HCT116 (cell line): ENCODE results near the gene ETFA. TPM values are rescaled to one million over a fixed set of nuclear protein-coding genes. Genes with fewer than 3 reads are reported as not detected.

Experiments used
- ATAC-seq: fragments of 200-7000 bp; cut with Tn5 transposase; 2 replicates; pipeline ENCODE4 v1.9.1; 2020; ENCODE audit warnings: mild to moderate bottlenecking, moderate library complexity
- BruUV-seq: library from RNA; stranded (reverse); fragments of 400-500 nt; replicated peaks from 2 replicates; lab custom pipeline; 2021; lab: Mats Ljungman, UMichigan
- CTCF ChIA-PET: fragments of 300-600 bp; sonication (Branson Sonifier 250); formaldehyde crosslinking; loops from one replicate; lab custom pipeline; 2021; ENCODE audit warnings: antibody characterized with exemption; lab: Charles Lee
- POLR2A ChIA-PET: fragments of 300-600, 350-600 bp; sonication (Branson Sonifier 250); formaldehyde crosslinking; loops from one replicate; lab custom pipeline; 2021; ENCODE audit warnings: antibody characterized with exemption; lab: Charles Lee
- RAD21 ChIA-PET, 2 experiments: fragments of 300-600 bp; sonication (Branson Sonifier 250); formaldehyde crosslinking; loops; one replicate each; lab custom pipeline; 2023; ENCODE audit warnings: low total read pairs in 2 of 2; ENCODE audit not compliant: uncharacterized antibody in 2 of 2, unreplicated experiment in 2 of 2, low non-redundant PET in 1 of 2; lab: Charles Lee
- DNase-seq: peaks from one replicate; pipeline ENCODE4 v3.0.0-alpha.2; 2010; ENCODE audit warnings: low read depth, low spot score
- H2AFZ ChIP-seq: fragments of 200-600 bp; shearing (Covaris generic), sonication (generic); 2 replicates; pipeline ENCODE4 v1.6.1; 2017; ENCODE audit warnings: low read depth, mixed run types, mixed read lengths, antibody characterized with exemption, low read length; ENCODE audit not compliant: poor library complexity, severe bottlenecking
- H3K27ac ChIP-seq: 2 replicates; pipeline ENCODE4 v1.5.1; 2012; ENCODE audit warnings: low read depth, low read length
- H3K27me3 ChIP-seq: fragments of 200-600 bp; sonication (generic); 2 replicates; pipeline ENCODE4 v1.6.1; 2016; ENCODE audit warnings: mixed run types, low read length, mixed read lengths; ENCODE audit not compliant: insufficient read depth
- H3K36me3 ChIP-seq, 2 experiments: fragments of 200-500 bp in 1 of 2; fragments of 200-600 bp in 1 of 2; sonication (Bioruptor generic) in 1 of 2; sonication (generic) in 1 of 2; 2 replicates each; pipeline versions ENCODE4 v1.5.1 to v1.6.1; 2014 to 2016; ENCODE audit warnings: low read length in 2 of 2, inconsistent platforms in 1 of 2, mixed read lengths in 1 of 2, mixed run types in 1 of 2; ENCODE audit not compliant: insufficient read depth in 2 of 2, control insufficient read depth in 1 of 2
- H3K4me1 ChIP-seq, 2 experiments: fragments of 200-600 bp in 1 of 2; sonication (generic) in 1 of 2; 2 replicates each; pipeline versions ENCODE4 v1.5.1 to v1.6.1; 2012 to 2017; ENCODE audit warnings: low read length in 2 of 2, inconsistent platforms in 1 of 2, mild to moderate bottlenecking in 1 of 2, mixed read lengths in 1 of 2, mixed run types in 1 of 2, moderate library complexity in 1 of 2; ENCODE audit not compliant: insufficient read depth in 2 of 2, control insufficient read depth in 1 of 2
- H3K4me2 ChIP-seq: fragments of 200-600 bp; sonication (generic); 2 replicates; pipeline ENCODE4 v1.6.1; 2017; ENCODE audit warnings: mixed run types, low read length, mixed read lengths
- H3K4me3 ChIP-seq, 2 experiments: fragments of 200-600 bp in 1 of 2; sonication (generic) in 1 of 2; replicated peaks in 1 of 2; 2 replicates each; pipeline ENCODE4 v1.5.1; 2011 to 2016; ENCODE audit warnings: low read length in 2 of 2, control low read depth in 1 of 2, low read depth in 1 of 2, mild to moderate bottlenecking in 1 of 2, mixed read lengths in 1 of 2, mixed run types in 1 of 2
- H3K79me2 ChIP-seq: fragments of 200-600 bp; sonication (generic); 2 replicates; pipeline ENCODE4 v1.6.1; 2017; ENCODE audit warnings: mild to moderate bottlenecking, mixed run types, low read length, moderate library complexity, mixed read lengths; ENCODE audit not compliant: insufficient read depth
- H3K9ac ChIP-seq: fragments of 200-600 bp; sonication (generic); 2 replicates; pipeline ENCODE4 v1.6.1; 2016; ENCODE audit warnings: low read length, mixed read lengths
- H3K9me2 ChIP-seq: fragments of 200-600 bp; sonication (generic), shearing (Covaris generic); 2 replicates; pipeline ENCODE4 v1.6.1; 2017; ENCODE audit warnings: mixed run types, mild to moderate bottlenecking, moderate library complexity; ENCODE audit not compliant: insufficient read depth
- H3K9me3 ChIP-seq, 2 experiments: fragments of 200-500 bp in 1 of 2; fragments of 200-600 bp in 1 of 2; sonication (Bioruptor generic) in 1 of 2; sonication (generic) in 1 of 2; 2 replicates each; pipeline ENCODE4 v1.6.1; 2014 to 2017; ENCODE audit warnings: low read length in 2 of 2, mixed read lengths in 2 of 2, inconsistent platforms in 1 of 2, low read depth in 1 of 2, mild to moderate bottlenecking in 1 of 2, mixed run types in 1 of 2, moderate library complexity in 1 of 2; ENCODE audit not compliant: control insufficient read depth in 1 of 2, insufficient read depth in 1 of 2
- H4K20me1 ChIP-seq: fragments of 200-600 bp; sonication (generic), shearing (Covaris generic); 2 replicates; pipeline ENCODE4 v1.6.1; 2017; ENCODE audit warnings: mixed run types, mild to moderate bottlenecking, moderate library complexity; ENCODE audit not compliant: insufficient read depth
- CEBPB ChIP-seq: IDR thresholded peaks from 2 replicates; pipeline ENCODE4 v1.6.1; 2012; ENCODE audit warnings: low read depth
- EGR1 ChIP-seq: IDR thresholded peaks from 2 replicates; pipeline ENCODE4 v1.6.1; 2012; ENCODE audit warnings: low read depth
- ELF1 ChIP-seq: IDR thresholded peaks from 2 replicates; pipeline ENCODE4 v1.6.1; 2012; ENCODE audit warnings: low read depth, borderline replicate concordance
- EZH2phosphoT487 ChIP-seq: fragments of 200-600 bp; IDR thresholded peaks from 2 replicates; pipeline ENCODE4 v1.6.1; 2018; ENCODE audit warnings: antibody characterized with exemption, borderline replicate concordance
- FOSL1 ChIP-seq: IDR thresholded peaks from 2 replicates; pipeline ENCODE4 v1.6.1; 2012; ENCODE audit warnings: low read depth
- POLR2A ChIP-seq: IDR thresholded peaks from 2 replicates; pipeline ENCODE4 v1.7.0; 2011; ENCODE audit warnings: borderline replicate concordance; ENCODE audit not compliant: insufficient read depth, insufficient read length; ENCODE audit errors: extremely low read depth
- POLR2AphosphoS5 ChIP-seq: IDR thresholded peaks from 2 replicates; pipeline ENCODE4 v1.6.1; 2011; ENCODE audit warnings: mild to moderate bottlenecking, low read depth, low read length, moderate library complexity
- RAD21 ChIP-seq: IDR thresholded peaks from 2 replicates; pipeline ENCODE4 v1.6.1; 2012; ENCODE audit warnings: low read depth, mild to moderate bottlenecking
- SIN3A ChIP-seq: IDR thresholded peaks from 2 replicates; pipeline ENCODE4 v1.6.1; 2012; ENCODE audit warnings: low read depth
- SP1 ChIP-seq: IDR thresholded peaks from 2 replicates; pipeline ENCODE4 v1.6.1; 2012; ENCODE audit warnings: low read depth
- SRF ChIP-seq: IDR thresholded peaks from 2 replicates; pipeline ENCODE4 v1.6.1; 2012; ENCODE audit warnings: low read depth
- TCF7L2 ChIP-seq: IDR thresholded peaks from 2 replicates; pipeline ENCODE4 v1.7.0; 2011; ENCODE audit warnings: borderline replicate concordance, inconsistent platforms; ENCODE audit not compliant: insufficient read depth, insufficient read length; ENCODE audit errors: extremely low read depth
- YY1 ChIP-seq: IDR thresholded peaks from 2 replicates; pipeline ENCODE4 v1.6.1; 2011; ENCODE audit warnings: low read length, low read depth, moderate library complexity, mild to moderate bottlenecking; ENCODE audit not compliant: insufficient replicate concordance; ENCODE audit errors: extremely low read depth
- intact Hi-C: fragments of 100-400 bp; cut with micrococcal nuclease; formaldehyde crosslinking; loops from 2 replicates; pipeline ENCODE4 v1.10.0; 2022
- total RNA-seq: library from RNA; stranded (reverse); gene quantifications from one replicate; pipeline ENCODE4 v1.2.1, GENCODE V29; 2021; ENCODE audit not compliant: unreplicated experiment
- TF ChIP-seq, protein P1 (sequence below), 3 experiments: fragments of 200-600 bp in 1 of 3; sonication (generic) in 1 of 3; IDR thresholded peaks in 2 of 3; conservative IDR thresholded peaks in 1 of 3; 2 replicates each; pipeline ENCODE4 v1.5.1; 2012 to 2017; ENCODE audit warnings: low read depth in 2 of 3, low read length in 2 of 3, antibody characterized with exemption in 1 of 3, borderline replicate concordance in 1 of 3, control low read depth in 1 of 3, mild to moderate bottlenecking in 1 of 3, mixed read lengths in 1 of 3, mixed run types in 1 of 3, moderate library complexity in 1 of 3; ENCODE audit not compliant: insufficient read depth in 1 of 3
- TF ChIP-seq, protein P2 (sequence below): IDR thresholded peaks from 2 replicates; pipeline ENCODE4 v1.6.1; 2012; ENCODE audit warnings: low read depth
- TF ChIP-seq, protein P3 (sequence below): IDR thresholded peaks from 2 replicates; pipeline ENCODE4 v1.6.1; 2011; ENCODE audit warnings: mild to moderate bottlenecking, low read length, moderate library complexity; ENCODE audit not compliant: insufficient replicate concordance; ENCODE audit errors: extremely low read depth
- TF ChIP-seq, protein P4 (sequence below): IDR thresholded peaks from 2 replicates; pipeline ENCODE4 v1.6.1; 2012
- TF ChIP-seq, protein P5 (sequence below): IDR thresholded peaks from 2 replicates; pipeline ENCODE4 v1.6.1; 2012

Gene ETFA
- total RNA-seq, 1 experiment from 2014 or later: 144 TPM

GRCh38 chr15:76334438-76335306 lies 23.4 kb upstream of the ETFA start:
- Histone ChIP-seq H3K27me3 (no peaks in the 10 kb centered on the region), H3K4me3 (no peak overlapping the region), H2AFZ (no peak overlapping the region), H3K9me2 (no peaks in the 10 kb centered on the region), H4K20me1 (no peaks in the 10 kb centered on the region), H3K9ac (no peak overlapping the region), H3K79me2 (peaks cover 11% of the 10 kb centered on the region), H3K4me1 (peaks cover 10 to 25% of the 10 kb centered on the region in 2 experiments; a peak in 3 of 4 replicates), H3K4me2 (no peak overlapping the region), H3K36me3 (no peaks in the 10 kb centered on the region), H3K9me3 (no peaks in the 10 kb centered on the region), H3K27ac (peak overlapping the region; percentile 70; the same call in 1 of the 2 replicates)
- intact Hi-C loops: loop anchor here (10.0 kb wide), 1 partner anchor 510 kb away; no protein-coding TSS in a partner anchor
- RAD21 ChIA-PET: no interaction called here
- no TSS peak for BruUV-seq
- ATAC-seq (no peak), DNase-seq (no peak)
- POLR2A ChIA-PET: interaction anchor here (0.8 to 1.3 kb wide), 2 partner anchors 22 to 23 kb away, joined by 3 to 4 read pairs; no protein-coding TSS in a partner anchor
- CTCF ChIA-PET: interaction anchor here (0.6 to 1.2 kb wide), 5 partner anchors 22 to 405 kb away, joined by 3 to 6 read pairs (median 3); no protein-coding TSS in a partner anchor
- TF ChIP-seq FOSL1 (no peak), CEBPB (no peak), EZH2phosphoT487 (no peak), ELF1 (no peak), RAD21 (no peak), TCF7L2 (no peak), POLR2AphosphoS5 (no peak), SIN3A (no peak), EGR1 (no peak), SRF (no peak), YY1 (no peak), POLR2A (no peak), SP1 (no peak)
- TF ChIP-seq, protein P1, sequence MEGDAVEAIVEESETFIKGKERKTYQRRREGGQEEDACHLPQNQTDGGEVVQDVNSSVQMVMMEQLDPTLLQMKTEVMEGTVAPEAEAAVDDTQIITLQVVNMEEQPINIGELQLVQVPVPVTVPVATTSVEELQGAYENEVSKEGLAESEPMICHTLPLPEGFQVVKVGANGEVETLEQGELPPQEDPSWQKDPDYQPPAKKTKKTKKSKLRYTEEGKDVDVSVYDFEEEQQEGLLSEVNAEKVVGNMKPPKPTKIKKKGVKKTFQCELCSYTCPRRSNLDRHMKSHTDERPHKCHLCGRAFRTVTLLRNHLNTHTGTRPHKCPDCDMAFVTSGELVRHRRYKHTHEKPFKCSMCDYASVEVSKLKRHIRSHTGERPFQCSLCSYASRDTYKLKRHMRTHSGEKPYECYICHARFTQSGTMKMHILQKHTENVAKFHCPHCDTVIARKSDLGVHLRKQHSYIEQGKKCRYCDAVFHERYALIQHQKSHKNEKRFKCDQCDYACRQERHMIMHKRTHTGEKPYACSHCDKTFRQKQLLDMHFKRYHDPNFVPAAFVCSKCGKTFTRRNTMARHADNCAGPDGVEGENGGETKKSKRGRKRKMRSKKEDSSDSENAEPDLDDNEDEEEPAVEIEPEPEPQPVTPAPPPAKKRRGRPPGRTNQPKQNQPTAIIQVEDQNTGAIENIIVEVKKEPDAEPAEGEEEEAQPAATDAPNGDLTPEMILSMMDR (IDR thresholded peaks at IDR 0.05 in 2 of 3, conservative IDR thresholded peaks at IDR 0.05 in 1 of 3; ENCODE audit: borderline replicate concordance in 1 of 3, insufficient read depth in 1 of 3, low read depth in 2 of 3, low read length in 2 of 3): no peak
- TF ChIP-seq, protein P2, sequence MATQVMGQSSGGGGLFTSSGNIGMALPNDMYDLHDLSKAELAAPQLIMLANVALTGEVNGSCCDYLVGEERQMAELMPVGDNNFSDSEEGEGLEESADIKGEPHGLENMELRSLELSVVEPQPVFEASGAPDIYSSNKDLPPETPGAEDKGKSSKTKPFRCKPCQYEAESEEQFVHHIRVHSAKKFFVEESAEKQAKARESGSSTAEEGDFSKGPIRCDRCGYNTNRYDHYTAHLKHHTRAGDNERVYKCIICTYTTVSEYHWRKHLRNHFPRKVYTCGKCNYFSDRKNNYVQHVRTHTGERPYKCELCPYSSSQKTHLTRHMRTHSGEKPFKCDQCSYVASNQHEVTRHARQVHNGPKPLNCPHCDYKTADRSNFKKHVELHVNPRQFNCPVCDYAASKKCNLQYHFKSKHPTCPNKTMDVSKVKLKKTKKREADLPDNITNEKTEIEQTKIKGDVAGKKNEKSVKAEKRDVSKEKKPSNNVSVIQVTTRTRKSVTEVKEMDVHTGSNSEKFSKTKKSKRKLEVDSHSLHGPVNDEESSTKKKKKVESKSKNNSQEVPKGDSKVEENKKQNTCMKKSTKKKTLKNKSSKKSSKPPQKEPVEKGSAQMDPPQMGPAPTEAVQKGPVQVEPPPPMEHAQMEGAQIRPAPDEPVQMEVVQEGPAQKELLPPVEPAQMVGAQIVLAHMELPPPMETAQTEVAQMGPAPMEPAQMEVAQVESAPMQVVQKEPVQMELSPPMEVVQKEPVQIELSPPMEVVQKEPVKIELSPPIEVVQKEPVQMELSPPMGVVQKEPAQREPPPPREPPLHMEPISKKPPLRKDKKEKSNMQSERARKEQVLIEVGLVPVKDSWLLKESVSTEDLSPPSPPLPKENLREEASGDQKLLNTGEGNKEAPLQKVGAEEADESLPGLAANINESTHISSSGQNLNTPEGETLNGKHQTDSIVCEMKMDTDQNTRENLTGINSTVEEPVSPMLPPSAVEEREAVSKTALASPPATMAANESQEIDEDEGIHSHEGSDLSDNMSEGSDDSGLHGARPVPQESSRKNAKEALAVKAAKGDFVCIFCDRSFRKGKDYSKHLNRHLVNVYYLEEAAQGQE: no peak
- TF ChIP-seq, protein P3, sequence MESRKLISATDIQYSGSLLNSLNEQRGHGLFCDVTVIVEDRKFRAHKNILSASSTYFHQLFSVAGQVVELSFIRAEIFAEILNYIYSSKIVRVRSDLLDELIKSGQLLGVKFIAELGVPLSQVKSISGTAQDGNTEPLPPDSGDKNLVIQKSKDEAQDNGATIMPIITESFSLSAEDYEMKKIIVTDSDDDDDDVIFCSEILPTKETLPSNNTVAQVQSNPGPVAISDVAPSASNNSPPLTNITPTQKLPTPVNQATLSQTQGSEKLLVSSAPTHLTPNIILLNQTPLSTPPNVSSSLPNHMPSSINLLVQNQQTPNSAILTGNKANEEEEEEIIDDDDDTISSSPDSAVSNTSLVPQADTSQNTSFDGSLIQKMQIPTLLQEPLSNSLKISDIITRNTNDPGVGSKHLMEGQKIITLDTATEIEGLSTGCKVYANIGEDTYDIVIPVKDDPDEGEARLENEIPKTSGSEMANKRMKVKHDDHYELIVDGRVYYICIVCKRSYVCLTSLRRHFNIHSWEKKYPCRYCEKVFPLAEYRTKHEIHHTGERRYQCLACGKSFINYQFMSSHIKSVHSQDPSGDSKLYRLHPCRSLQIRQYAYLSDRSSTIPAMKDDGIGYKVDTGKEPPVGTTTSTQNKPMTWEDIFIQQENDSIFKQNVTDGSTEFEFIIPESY: no peak
- TF ChIP-seq, protein P4, sequence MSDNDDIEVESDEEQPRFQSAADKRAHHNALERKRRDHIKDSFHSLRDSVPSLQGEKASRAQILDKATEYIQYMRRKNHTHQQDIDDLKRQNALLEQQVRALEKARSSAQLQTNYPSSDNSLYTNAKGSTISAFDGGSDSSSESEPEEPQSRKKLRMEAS: no peak
- TF ChIP-seq, protein P5, sequence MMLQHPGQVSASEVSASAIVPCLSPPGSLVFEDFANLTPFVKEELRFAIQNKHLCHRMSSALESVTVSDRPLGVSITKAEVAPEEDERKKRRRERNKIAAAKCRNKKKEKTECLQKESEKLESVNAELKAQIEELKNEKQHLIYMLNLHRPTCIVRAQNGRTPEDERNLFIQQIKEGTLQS: no peak
